Liver (tissue), 9 donors: ENCODE data around the gene CAB39. TPM values are rescaled to one million over a fixed set of nuclear protein-coding genes. Genes with fewer than 3 reads are reported as not detected.

Experiments
- DNase-seq: peaks from one replicate; pipeline ENCODE4 v3.0.0-alpha.2; 2017; ENCODE audit warnings: low spot score
- H3K27ac ChIP-seq, 2 donors: one replicate each; pipeline ENCODE4 v1.7.0; 2013; ENCODE audit warnings: inconsistent platforms in 2 of 2, low read length in 2 of 2, control low read depth in 1 of 2, low read depth in 1 of 2, mild to moderate bottlenecking in 1 of 2
- H3K27me3 ChIP-seq, 4 donors: one replicate each; pipeline versions ENCODE4 v1.6.1 to v1.7.0; 2013; ENCODE audit warnings: low read length in 3 of 4, inconsistent platforms in 1 of 4, mild to moderate bottlenecking in 1 of 4, moderate library complexity in 1 of 4; ENCODE audit not compliant: control insufficient read depth in 4 of 4, insufficient read depth in 4 of 4
- H3K36me3 ChIP-seq, 4 donors: one replicate each; pipeline versions ENCODE4 v1.6.1 to v1.7.0; 2013; ENCODE audit warnings: low read length in 3 of 4, mild to moderate bottlenecking in 3 of 4, low read depth in 1 of 4, moderate library complexity in 1 of 4; ENCODE audit not compliant: control insufficient read depth in 4 of 4, insufficient read depth in 3 of 4
- H3K4me1 ChIP-seq, 4 donors: one replicate each; pipeline versions ENCODE4 v1.6.1 to v1.7.0; 2013; ENCODE audit warnings: low read length in 3 of 4, mild to moderate bottlenecking in 3 of 4, moderate library complexity in 1 of 4; ENCODE audit not compliant: control insufficient read depth in 4 of 4, insufficient read depth in 4 of 4
- H3K4me3 ChIP-seq, 3 donors: one replicate each; pipeline versions ENCODE4 v1.6.1 to v1.7.0; 2013; ENCODE audit warnings: low read length in 3 of 3, control low read depth in 1 of 3, low read depth in 1 of 3, mild to moderate bottlenecking in 1 of 3
- H3K9ac ChIP-seq, 2 donors: one replicate each; pipeline ENCODE4 v1.7.0; 2013; ENCODE audit warnings: low read length in 2 of 2, mild to moderate bottlenecking in 2 of 2, moderate library complexity in 2 of 2, control low read depth in 1 of 2, low read depth in 1 of 2
- H3K9me3 ChIP-seq, 4 donors: one replicate each; pipeline versions ENCODE4 v1.6.1 to v1.7.0; 2013; ENCODE audit warnings: low read length in 3 of 4; ENCODE audit not compliant: control insufficient read depth in 4 of 4
- ATF3 ChIP-seq: IDR thresholded peaks from 2 replicates; pipeline ENCODE4 v1.6.1; 2016; ENCODE audit warnings: antibody characterized with exemption
- CTCF ChIP-seq: fragments of 150-350 bp; IDR thresholded peaks from 2 replicates; pipeline ENCODE4 v1.5.1; 2017; ENCODE audit warnings: improper control_type of control experiment, low read depth, low read length; ENCODE audit not compliant: missing input control
- EGR1 ChIP-seq, 2 donors: IDR thresholded peaks; 2 replicates each; pipeline ENCODE4 v1.6.1; 2016 to 2018; ENCODE audit warnings: antibody characterized with exemption in 2 of 2, low read depth in 2 of 2
- FOXA1 ChIP-seq: IDR thresholded peaks from 2 replicates; pipeline ENCODE4 v1.6.1; 2016; ENCODE audit warnings: antibody characterized with exemption
- FOXA2 ChIP-seq: IDR thresholded peaks from 2 replicates; pipeline ENCODE4 v1.6.1; 2016; ENCODE audit warnings: antibody characterized with exemption
- GABPA ChIP-seq, 2 donors: IDR thresholded peaks in 1 of 2; conservative IDR thresholded peaks in 1 of 2; 2 replicates each; pipeline ENCODE4 v1.6.1; 2016; ENCODE audit warnings: antibody characterized with exemption in 2 of 2, mild to moderate bottlenecking in 1 of 2, moderate library complexity in 1 of 2
- HNF4A ChIP-seq, 2 donors: conservative IDR thresholded peaks; 2 replicates each; pipeline ENCODE4 v1.6.1; 2016; ENCODE audit warnings: antibody characterized with exemption in 2 of 2, mild to moderate bottlenecking in 2 of 2
- JUND ChIP-seq, 2 donors: IDR thresholded peaks; 2 replicates each; pipeline ENCODE4 v1.6.1; 2016; ENCODE audit warnings: antibody characterized with exemption in 2 of 2
- NR2F2 ChIP-seq: IDR thresholded peaks from 2 replicates; pipeline ENCODE4 v1.6.1; 2016; ENCODE audit warnings: antibody characterized with exemption
- RAD21 ChIP-seq, 2 donors: IDR thresholded peaks; 2 replicates each; pipeline ENCODE4 v1.6.1; 2016; ENCODE audit warnings: antibody characterized with exemption in 2 of 2, mild to moderate bottlenecking in 2 of 2
- RXRA ChIP-seq, 2 donors: IDR thresholded peaks; 2 replicates each; pipeline ENCODE4 v1.6.1; 2017 to 2018; ENCODE audit warnings: antibody characterized with exemption in 2 of 2, mild to moderate bottlenecking in 1 of 2
- SP1 ChIP-seq: IDR thresholded peaks from 2 replicates; pipeline ENCODE4 v1.6.1; 2018; ENCODE audit warnings: antibody characterized with exemption, mild to moderate bottlenecking
- TAF1 ChIP-seq: conservative IDR thresholded peaks from 2 replicates; pipeline ENCODE4 v1.6.1; 2016; ENCODE audit warnings: antibody characterized with exemption, mild to moderate bottlenecking
- YY1 ChIP-seq: IDR thresholded peaks from 2 replicates; pipeline ENCODE4 v1.6.1; 2016; ENCODE audit warnings: antibody characterized with exemption, mild to moderate bottlenecking
- ZBTB33 ChIP-seq: IDR thresholded peaks from 2 replicates; pipeline ENCODE4 v1.6.1; 2016; ENCODE audit warnings: antibody characterized with exemption
- WGBS: extraction: QIAGEN DNeasy Blood & Tissue Kit; methylation state at CpG from one replicate; pipeline ENCODE4 v1.1.7; 2013; 5-methylcytosine and 5-hydroxymethylcytosine counted together
- polyA plus RNA-seq, 2 donors: library from polyadenylated mRNA; stranded (reverse) in 1 of 2; unstranded in 1 of 2; fragments of 200-250 nt in 1 of 2; fragments of >200 nt in 1 of 2; fragmentation: Nextera tagmentation in 1 of 2; extraction: Ambion mirVana in 1 of 2; gene quantifications; one replicate each; pipeline versions ENCODE4 v1.2.1 to v1.2.3, GENCODE V29; 2013 to 2015
- total RNA-seq, 2 donors: library from RNA; depleted of rRNA; stranded (reverse); fragments of >200 nt; gene quantifications; one replicate each; pipeline ENCODE4 v1.2.3, GENCODE V29; 2014
- TF ChIP-seq, protein P1 (sequence below): IDR thresholded peaks from 2 replicates; pipeline ENCODE4 v1.6.1; 2016; ENCODE audit warnings: antibody characterized with exemption
- donor health status: healthy.
- donor health status: healthy.
- donor health status: healthy.
- donor health status: healthy.
- donor health status: healthy.

CAB39 gene
- total RNA-seq = 10 to 100 TPM; 37.6 to 39.8 TPM
- polyA plus RNA-seq = 10 to 100 TPM in 1 of 2 donors, 1 to 10 TPM in 1; 9.2 to 15.4 TPM

DNA sequence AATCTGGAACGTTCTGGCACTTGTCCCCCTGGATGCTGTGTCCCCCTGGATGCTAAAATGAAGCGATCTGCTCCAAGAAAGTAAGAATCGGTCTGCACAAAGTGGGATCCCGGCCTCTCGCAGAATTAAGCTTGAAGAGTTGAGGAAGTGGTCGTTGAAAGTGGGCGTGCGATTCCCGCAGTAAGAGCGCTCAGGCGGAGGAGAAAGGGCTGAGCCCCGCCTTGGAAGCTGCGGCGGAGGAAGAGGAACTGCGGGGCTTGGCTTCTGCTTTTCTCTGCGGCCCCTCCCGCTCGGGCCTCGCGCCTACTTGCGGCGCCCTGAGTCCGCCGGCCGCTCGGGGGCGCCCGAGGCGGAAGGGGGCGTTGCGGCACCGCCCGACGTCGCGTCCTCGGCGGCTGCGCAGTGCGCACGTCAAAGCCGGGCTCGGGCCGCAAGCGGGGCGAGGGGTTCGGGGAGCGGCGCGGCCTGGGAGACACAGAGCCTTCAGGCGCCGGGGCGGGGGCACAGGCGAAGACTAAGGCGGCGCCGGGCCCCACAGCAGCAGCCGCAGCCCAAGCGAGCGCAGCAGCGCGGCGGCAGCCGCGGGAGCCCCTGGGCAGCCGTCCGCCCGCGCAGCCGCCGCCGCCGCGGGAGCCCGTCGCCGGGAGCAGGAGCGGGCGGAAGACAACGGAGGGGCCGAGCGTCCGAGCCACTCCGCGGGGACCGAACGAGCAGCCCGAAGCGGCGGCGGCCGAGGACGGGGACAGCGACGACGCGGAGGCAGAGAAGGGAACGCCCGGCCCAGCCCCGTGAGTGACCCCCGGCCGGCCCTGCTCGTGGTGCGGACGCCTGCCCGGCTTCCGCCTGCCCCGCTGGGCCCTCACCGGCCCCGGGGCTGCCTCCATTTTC, at the start of gene CAB39:
Gene CAB39, plus strand, starts transcription at position 400 of the 888 bp plus-strand sequence. CDS start 47,160 bp downstream, outside the sequence.
- Histone ChIP-seq H3K9me3 (no peaks in the 10 kb centered on the region), H3K4me3 (peak within 1 kb of the TSS; percentile 70 to 99 (median 76)), H3K36me3 (peaks cover 0 to 2% (median 0%) of the 10 kb centered on the region in 4 donors), H3K9ac (peak within 1 kb of the TSS; percentile 80 to 97), H3K27ac (peak within 1 kb of the TSS; percentile 75 to 84), H3K27me3 (no peaks in the 10 kb centered on the region), H3K4me1 (peaks cover 0 to 27% (median 21%) of the 10 kb centered on the region in 4 donors)
- WGBS = under 1% methylated on average over 110 of the region's 110 CpGs
- peak; percentile 32 to 62 for TF ChIP-seq RAD21 (IDR thresholded peaks at IDR 0.05)
- TF ChIP-seq NR2F2 = no peak
- peak; percentile 81 for TF ChIP-seq CTCF
- DNase-seq = peak; percentile 88

DNA sequence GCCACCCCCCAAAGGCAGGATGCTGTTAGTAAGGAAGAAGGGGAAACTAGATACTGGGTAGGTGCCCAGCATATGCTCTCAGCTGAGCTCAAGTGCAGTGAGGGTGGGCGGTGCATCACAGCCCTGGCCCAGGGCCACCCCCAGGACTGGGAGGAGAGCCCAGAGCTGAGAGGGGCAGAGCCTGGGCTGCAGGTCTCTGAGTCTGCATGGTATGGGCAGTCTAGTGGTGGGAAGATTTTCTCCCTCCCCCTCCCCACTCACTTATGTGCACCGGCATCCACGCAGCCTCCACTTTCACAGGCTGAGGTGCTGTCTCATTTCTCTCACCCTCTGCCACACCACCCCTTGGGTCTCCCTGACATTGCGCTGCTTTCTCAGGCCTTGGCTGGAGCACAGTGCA, 48.5 kb upstream of the CAB39 start:
- WGBS = 82% methylated on average over 4 of the region's 4 CpGs
- H3K4me1 ChIP-seq = peaks cover 0 to 5% (median under 1%) of the 10 kb centered on the region in 4 donors
- H3K4me3 ChIP-seq = no peak overlapping the region
- no peak for TF ChIP-seq ATF3
- TF ChIP-seq HNF4A (conservative IDR thresholded peaks at IDR 0.05) = no peak
- no peak for TF ChIP-seq EGR1 (IDR thresholded peaks at IDR 0.05; ENCODE audit: low read depth in 2 of 2)
- no peaks in the 10 kb centered on the region for H3K27me3 ChIP-seq
- no peak for DNase-seq
- no peak overlapping the region for H3K9ac ChIP-seq
- H3K9me3 ChIP-seq = no peaks in the 10 kb centered on the region
- H3K27ac ChIP-seq = no peak overlapping the region
- H3K36me3 ChIP-seq = no peaks in the 10 kb centered on the region

DNA sequence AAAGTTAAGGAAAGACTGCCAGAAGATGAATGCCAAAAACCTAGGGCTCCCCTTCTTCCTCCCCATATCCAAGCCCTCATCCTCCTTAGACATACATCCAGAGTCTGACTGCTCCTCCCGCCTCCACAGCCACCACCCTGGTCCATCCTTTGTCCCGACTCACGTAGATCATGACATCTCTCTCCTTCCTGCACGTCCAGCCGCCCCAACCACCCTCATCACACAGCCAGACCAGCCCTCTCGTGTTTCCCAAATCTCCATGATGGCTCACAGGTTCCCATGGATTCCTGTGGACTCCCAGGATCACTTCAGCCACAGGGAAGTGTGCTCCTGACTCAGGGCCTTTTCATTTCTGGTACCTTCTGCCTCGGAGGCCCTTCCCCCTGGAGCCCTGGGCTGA, 47.8 kb upstream of the CAB39 start:
- H3K4me1 ChIP-seq = peaks cover 0 to 5% (median under 1%) of the 10 kb centered on the region in 4 donors
- no peak overlapping the region for H3K4me3 ChIP-seq
- H3K36me3 ChIP-seq = no peaks in the 10 kb centered on the region
- no peak overlapping the region for H3K27ac ChIP-seq
- no peak for DNase-seq
- no peak overlapping the region for H3K9ac ChIP-seq
- H3K27me3 ChIP-seq = no peaks in the 10 kb centered on the region
- 86% methylated on average over 7 of the region's 7 CpGs for WGBS
- H3K9me3 ChIP-seq = no peaks in the 10 kb centered on the region
- TF ChIP-seq ZBTB33 = no peak
- TF ChIP-seq FOXA2 = no peak
- no peak for TF ChIP-seq RXRA (IDR thresholded peaks at IDR 0.05)
- no peak for TF ChIP-seq SP1
- TF ChIP-seq JUND (IDR thresholded peaks at IDR 0.05) = no peak
- TF ChIP-seq EGR1 (IDR thresholded peaks at IDR 0.05; ENCODE audit: low read depth in 2 of 2) = no peak
- TF ChIP-seq, protein P1, sequence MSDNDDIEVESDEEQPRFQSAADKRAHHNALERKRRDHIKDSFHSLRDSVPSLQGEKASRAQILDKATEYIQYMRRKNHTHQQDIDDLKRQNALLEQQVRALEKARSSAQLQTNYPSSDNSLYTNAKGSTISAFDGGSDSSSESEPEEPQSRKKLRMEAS = no peak
- no peak for TF ChIP-seq CTCF
- TF ChIP-seq GABPA (IDR thresholded peaks at IDR 0.05 in 1 of 2, conservative IDR thresholded peaks at IDR 0.05 in 1 of 2) = no peak
- TF ChIP-seq FOXA1 = no peak
- no peak for TF ChIP-seq ATF3
- no peak for TF ChIP-seq TAF1
- no peak for TF ChIP-seq RAD21 (IDR thresholded peaks at IDR 0.05)
- TF ChIP-seq YY1 = no peak
